Activated CD8-positive, alpha-beta memory T cell treated with anti-CD3 and anti-CD28 coated beads, Interleukin-2, amount 50 U/mL, for 1 hour (primary cell): ENCODE data around the gene FAM221A.
"Not testable (repeated sequence)": the region's sequence is repeated elsewhere in the genome, so short reads cannot be mapped to it uniquely, and the experiment has no call there.

Experiments used
- DNase-seq: peaks from one replicate; pipeline ENCODE4 v3.0.0-alpha.2; 2020; ENCODE audit errors: extremely low read depth

The FAM221A gene

DNA sequence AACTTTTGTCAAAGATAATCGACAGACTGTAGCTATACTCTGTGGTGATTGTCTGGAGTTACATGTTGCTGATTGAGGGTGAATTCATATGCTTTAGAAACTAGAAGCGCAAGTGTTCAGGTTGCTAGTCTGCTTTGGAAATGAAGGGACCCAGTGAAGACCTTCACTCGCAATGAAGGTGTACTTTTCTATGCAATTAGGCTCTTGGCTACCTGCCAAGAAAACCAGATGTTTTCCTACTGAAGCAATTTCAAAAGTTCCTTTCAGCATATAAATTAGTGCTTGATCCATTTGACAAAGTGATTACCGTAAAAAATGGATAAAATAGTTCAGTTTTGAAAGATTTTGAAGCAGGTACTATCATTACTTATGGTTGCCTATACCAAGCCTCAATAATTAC lies 20.0 kb downstream of the FAM221A start:
- DNase-seq: no peak

DNA sequence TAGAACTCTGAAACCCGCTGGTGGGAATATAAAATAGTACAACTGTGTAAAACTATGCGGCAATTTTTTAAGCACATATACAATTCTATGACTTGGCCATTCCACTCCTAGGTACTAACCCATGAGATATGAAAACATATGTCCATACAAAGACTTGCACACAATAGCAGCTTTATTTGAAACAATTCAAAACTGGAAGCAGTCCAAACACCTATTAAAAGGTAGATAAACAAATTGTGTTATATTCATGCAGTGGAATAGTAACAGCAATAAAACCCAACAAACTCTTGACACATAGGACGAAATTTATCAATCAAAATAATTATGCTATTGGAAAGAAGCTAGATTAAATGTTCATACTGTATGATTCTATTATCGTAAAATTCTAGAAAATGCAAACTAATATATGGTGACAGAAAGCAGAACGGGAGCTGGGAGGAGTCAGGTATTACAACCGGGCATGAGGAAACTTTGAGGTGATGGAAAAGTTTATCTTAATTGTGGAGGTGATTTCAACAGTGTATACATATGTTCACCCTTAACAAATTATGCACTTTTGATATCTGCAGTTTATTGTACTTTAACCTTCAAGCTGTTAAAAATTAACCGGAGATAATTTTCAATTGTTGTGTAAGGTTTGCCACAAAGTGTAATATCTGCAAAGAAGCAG lies 29.2 kb downstream of the FAM221A start:
- no peak for DNase-seq

DNA sequence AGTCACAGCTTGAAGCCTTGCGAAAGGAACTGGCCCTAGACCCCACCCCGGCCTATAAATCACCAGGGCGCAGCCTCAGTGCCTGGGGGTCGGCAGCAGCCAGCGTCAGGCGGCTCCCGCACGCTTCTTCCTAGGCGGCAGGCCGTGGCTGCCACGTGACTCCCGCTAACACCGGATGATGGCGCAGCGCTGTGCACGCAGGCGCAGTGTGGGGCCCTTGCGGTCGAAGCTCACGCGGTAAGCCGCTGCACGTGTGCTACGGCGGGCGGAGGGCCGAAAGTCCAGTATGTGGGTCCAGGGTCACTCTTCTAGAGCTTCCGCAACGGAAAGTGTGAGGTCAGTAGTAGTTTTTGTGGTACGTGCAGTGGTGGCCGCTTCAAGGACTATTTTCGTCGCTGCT lies 30.0 kb downstream of the FAM221A start, which contains the start of gene STK31:
Gene STK31, plus strand, starts transcription at position 220 of the 400 bp plus-strand sequence. Its CDS starts 67 bp downstream, at position 287.
- no peak for DNase-seq

DNA sequence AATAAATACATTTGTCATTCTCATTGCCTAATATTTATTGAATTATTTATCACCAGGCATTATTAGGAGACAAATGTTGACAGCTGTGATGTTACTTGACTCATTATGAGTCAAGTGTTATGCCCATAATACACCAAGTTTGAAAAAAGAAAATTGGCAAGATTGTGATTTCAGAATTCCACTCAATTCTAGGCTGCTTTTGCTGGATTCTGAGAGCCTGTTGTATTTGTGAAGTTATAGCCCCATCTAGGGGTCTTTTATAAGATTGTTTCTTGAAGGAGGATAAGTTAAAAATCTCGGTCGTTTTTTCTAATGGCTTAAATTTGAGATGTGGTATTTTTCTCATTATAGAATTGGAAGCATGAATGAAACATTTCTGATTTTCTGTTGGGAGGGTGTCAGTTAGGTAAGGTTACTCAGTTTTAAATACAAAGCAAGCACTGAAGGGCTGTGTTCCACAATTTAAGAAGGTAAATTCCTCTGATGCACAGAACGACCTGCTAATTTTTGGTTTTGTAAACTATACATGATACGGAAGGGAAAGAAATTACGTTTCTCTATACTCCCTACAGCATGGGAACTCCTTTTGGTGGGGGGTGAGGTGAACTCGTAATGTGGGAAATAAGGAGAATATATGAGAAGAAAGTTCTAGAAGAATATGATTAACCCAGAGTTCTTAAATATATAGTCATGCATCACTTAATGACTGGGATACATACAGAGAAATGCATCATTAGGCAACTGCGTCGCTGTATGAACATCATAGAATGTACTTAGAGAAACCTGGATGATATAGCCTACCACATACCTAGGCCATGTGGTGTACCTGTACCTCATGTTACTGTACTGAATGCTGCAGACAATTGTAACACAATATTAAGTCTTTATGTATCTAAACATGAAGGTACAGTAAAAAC lies 32.6 kb downstream of the FAM221A start:
- DNase-seq: no peak

DNA sequence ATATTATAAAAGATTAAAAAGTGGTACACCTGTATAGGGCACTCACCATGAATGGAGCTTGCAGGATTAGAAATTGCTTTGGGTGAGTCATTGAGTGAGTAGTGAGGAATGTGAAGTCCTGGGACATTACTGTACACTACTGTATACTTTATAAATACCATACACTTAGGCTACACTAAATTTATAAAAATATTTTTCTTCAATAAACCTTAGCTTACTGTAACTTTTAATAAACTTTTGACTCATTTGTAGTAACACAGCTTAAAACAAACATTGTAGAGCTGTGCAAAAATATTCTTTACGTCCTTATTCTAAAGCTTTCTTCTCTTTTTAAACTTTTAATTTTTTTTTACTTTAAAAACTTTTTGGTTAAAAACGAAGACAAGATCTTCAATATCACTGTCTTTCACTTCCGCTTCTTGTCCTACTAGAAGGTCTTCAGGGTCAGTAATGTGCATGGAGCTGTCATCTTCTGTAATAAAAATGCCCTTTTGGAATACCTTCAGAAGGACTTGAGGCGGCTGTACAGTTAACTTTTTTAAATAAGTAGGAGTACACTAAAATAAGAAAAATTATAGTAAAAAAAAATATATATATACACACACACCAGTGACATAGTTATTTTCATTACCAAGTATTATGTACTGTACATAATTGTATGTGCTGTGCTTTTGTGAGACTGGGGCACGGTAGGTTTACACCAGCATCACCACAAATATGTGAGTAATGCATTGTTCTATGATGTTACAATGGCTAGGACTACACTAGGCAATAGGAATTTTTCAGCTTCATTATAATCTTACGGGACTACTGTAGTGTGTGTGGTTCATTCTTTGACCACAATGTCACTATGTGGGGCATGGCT lies 33.5 kb downstream of the FAM221A start:
- no peak for DNase-seq

GRCh38 chr7:23714150-23714464 lies 34.1 kb downstream of the FAM221A start:
- no peak for DNase-seq

GRCh38 chr7:23714579-23714978 lies 34.6 kb downstream of the FAM221A start:
- no peak for DNase-seq

GRCh38 chr7:23715099-23715498 lies 35.1 kb downstream of the FAM221A start:
- no peak for DNase-seq

GRCh38 chr7:23717788-23718187 lies 37.8 kb downstream of the FAM221A start:
- DNase-seq: no peak

- no peak for DNase-seq
These were observed 41.5 kb downstream of the FAM221A start for GRCh38 chr7:23721456-23721855.

DNA sequence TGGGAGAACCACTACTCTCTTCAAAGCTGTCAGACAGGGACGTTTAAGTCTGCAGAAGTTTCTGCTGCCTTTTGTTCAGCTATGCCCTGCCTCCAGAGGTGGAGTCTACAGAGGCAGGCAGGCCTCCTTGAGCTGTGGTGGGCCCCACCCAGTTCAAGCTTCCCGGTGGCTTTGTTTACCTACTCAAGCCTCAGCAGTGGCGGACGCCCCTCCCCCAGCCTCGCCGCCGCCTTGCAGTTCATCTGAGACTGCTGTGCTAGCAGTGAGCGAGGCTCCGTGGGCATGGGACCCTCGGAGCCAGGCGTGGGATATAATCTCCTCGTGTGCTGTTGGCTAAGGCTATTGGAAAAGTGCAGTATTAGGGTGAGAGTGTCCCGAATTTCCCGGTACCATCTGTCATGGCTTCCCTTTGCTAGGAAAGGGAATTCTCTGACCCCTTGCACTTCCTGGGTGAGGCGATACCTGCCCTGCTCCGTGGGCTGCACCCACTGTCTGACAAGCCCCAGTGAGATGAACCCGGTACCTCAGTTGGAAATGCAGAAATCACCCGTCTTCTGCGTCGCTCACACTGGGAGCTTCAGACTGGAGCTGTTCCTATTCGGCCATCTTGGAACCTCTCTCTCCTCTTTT lies 42.7 kb downstream of the FAM221A start:
- DNase-seq: not testable (repeated sequence)

GRCh38 chr7:23724113-23724512 lies 44.1 kb downstream of the FAM221A start:
- DNase-seq: not testable (repeated sequence)

DNA sequence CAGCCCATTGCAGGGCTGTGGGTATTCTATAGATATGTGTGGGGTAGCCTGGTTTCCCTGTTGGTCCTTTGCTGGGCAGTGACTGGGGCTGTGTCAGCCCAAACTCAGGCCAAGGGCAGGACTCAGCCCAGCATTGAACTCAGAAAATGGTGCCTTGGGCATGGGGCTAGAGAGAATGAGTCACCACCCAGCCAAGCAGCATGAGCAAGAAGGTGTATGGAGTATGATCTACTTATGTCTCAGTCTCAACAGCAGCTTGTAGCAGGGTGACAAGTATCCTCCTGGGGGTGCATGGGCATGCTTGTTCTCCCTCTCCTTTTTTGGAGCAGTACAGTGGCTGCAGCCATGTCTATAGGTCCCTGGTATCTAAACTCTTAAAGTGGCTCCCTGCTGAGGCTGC lies 62.1 kb downstream of the FAM221A start:
- no peak for DNase-seq

- no peak for DNase-seq
These were observed 63.2 kb downstream of the FAM221A start for GRCh38 chr7:23743226-23743625.

DNA sequence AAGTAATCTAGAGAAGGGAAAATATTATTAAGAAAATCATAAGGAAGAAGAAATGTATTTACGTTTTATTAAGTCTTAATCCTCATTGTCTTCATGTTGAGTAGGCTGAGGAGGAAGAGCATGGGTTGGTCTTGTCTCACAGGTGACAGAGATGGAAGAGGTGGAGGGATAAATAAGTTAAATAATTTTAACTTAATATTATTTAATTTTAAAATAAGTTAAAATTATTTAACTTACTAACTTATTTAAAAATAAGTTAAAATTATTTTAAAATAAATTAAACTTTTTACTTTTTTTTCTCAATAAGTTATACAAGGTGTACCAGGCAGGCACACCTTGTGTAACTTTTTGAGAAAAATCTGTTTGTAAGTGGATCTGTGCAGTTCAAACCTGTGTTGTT lies 66.6 kb downstream of the FAM221A start:
- DNase-seq: no peak

- DNase-seq: no peak
These were observed 71.9 kb downstream of the FAM221A start for GRCh38 chr7:23751852-23752251.
